ENCODE data around the gene MTCH1. TPM values are rescaled to one million over a fixed set of nuclear protein-coding genes. Genes with fewer than 3 reads are reported as not detected.

The MTCH1 gene
- total RNA-seq, 1 experiment from 2014 or later, result 241 TPM

DNA sequence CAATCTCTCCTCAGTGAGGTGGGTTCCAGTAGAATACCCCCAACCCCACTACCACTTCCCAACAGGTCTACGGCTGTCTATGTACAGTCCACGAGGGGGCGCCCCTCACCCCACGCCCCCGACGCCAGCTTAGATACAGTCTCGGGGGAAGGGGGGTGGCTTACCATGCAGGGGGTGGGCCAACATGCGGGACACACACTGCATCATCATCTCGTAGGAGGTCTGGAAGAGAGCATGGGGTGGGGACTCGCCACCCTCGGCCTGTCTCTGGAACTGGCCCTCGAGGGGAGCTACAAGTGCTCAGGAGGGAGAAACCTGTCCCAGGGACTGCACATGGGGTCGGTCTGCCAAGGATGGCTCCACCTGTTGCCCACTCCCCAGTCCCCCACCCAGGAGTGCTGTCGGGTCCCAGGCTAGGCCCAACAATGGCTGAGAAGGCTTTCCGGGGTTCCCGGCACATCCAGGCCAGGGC, 8.5 kb downstream of the MTCH1 start:
- H3K4me2 ChIP-seq, result no peak overlapping the region
- intact Hi-C loops (cut with micrococcal nuclease; ENCODE audit: unreplicated experiment), result no loop called here
- 0 out of 2 replicates have a peak, but pooled peaks cover 5% of the 10 kb centered on the region for H3F3A ChIP-seq (ENCODE audit: insufficient read depth, low read depth)
- no peaks in the 10 kb centered on the region for H3K9me3 ChIP-seq (ENCODE audit: insufficient read depth, low read depth)
- H3K27me3 ChIP-seq (ENCODE audit: insufficient read depth, low read depth), result no peaks in the 10 kb centered on the region
- H3K36me3 ChIP-seq (ENCODE audit: low read depth), result peaks cover 47% of the 10 kb centered on the region
- 0 out of 2 replicates have a peak, but pooled peaks cover 4% of the 10 kb centered on the region for H3K4me1 ChIP-seq (replicated peaks; ENCODE audit: insufficient read depth)
- no peak overlapping the region for H3K4me3 ChIP-seq
- TF ChIP-seq, protein P1, sequence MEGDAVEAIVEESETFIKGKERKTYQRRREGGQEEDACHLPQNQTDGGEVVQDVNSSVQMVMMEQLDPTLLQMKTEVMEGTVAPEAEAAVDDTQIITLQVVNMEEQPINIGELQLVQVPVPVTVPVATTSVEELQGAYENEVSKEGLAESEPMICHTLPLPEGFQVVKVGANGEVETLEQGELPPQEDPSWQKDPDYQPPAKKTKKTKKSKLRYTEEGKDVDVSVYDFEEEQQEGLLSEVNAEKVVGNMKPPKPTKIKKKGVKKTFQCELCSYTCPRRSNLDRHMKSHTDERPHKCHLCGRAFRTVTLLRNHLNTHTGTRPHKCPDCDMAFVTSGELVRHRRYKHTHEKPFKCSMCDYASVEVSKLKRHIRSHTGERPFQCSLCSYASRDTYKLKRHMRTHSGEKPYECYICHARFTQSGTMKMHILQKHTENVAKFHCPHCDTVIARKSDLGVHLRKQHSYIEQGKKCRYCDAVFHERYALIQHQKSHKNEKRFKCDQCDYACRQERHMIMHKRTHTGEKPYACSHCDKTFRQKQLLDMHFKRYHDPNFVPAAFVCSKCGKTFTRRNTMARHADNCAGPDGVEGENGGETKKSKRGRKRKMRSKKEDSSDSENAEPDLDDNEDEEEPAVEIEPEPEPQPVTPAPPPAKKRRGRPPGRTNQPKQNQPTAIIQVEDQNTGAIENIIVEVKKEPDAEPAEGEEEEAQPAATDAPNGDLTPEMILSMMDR (conservative IDR thresholded peaks at IDR 0.05), result no peak
- TF ChIP-seq EZH2 (IDR thresholded peaks at IDR 0.05; ENCODE audit: low read depth), result no peak
- ChIA-PET POLR2A (ENCODE audit: unreplicated experiment) (no interaction called here), CTCF (interaction anchor here (0.6 kb wide), 1 partner anchor 103 kb away, joined by 3 read pairs; the partner anchor contains the start of gene PPIL1)
- H2AFZ ChIP-seq, result no peak overlapping the region
- DNase-seq, result no peak
- no TSS peak for BruUV-seq (replicated peaks)
- peaks cover 46% of the 10 kb centered on the region for H4K20me1 ChIP-seq (ENCODE audit: insufficient read depth)
- no peaks in the 10 kb centered on the region for H3K9me2 ChIP-seq (ENCODE audit: insufficient read depth)
- peaks cover 43% of the 10 kb centered on the region for H3K79me2 ChIP-seq (ENCODE audit: low read depth)
- H3K27ac ChIP-seq, result no peak overlapping the region

DNA sequence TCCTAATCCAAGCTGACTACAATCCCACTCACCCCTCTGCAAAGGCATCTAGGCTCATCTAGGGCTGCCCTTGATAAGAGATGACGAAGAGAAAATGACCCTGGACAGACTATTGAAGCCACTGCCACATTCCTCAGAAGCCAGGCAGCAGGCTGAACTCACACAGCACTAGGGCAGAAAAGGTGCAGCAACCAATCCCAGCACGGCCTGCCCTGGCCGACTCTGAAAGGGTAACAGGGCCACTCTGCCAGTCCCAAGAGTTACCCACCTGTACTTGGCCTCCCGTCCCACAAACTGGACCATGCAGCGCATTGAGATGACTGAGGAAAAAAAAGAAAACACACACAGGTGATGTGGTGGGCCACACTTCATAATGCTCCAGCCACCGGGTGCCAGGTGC, 9.1 kb downstream of the MTCH1 start:
- TF ChIP-seq, protein P1 (conservative IDR thresholded peaks at IDR 0.05), result no peak
- no peak for TF ChIP-seq EZH2 (IDR thresholded peaks at IDR 0.05; ENCODE audit: low read depth)
- Histone ChIP-seq H3K27me3 (ENCODE audit: insufficient read depth, low read depth) (no peaks in the 10 kb centered on the region), H3K4me1 (replicated peaks; ENCODE audit: insufficient read depth) (0 out of 2 replicates have a peak, but pooled peaks cover 4% of the 10 kb centered on the region), H4K20me1 (ENCODE audit: insufficient read depth) (peaks cover 41% of the 10 kb centered on the region), H3K27ac (no peak overlapping the region), H3K4me2 (no peak overlapping the region), H3K4me3 (no peak overlapping the region), H3F3A (ENCODE audit: insufficient read depth, low read depth) (0 out of 2 replicates have a peak, but pooled peaks cover 5% of the 10 kb centered on the region), H3K36me3 (ENCODE audit: low read depth) (peaks cover 50% of the 10 kb centered on the region), H3K79me2 (ENCODE audit: low read depth) (peaks cover 37% of the 10 kb centered on the region), H3K9me2 (ENCODE audit: insufficient read depth) (no peaks in the 10 kb centered on the region), H2AFZ (no peak overlapping the region), H3K9me3 (ENCODE audit: insufficient read depth, low read depth) (no peaks in the 10 kb centered on the region)
- BruUV-seq (replicated peaks), result no TSS peak
- intact Hi-C loops (cut with micrococcal nuclease; ENCODE audit: unreplicated experiment), result no loop called here
- ChIA-PET POLR2A (ENCODE audit: unreplicated experiment) (no interaction called here), CTCF (interaction anchor here (0.6 kb wide), 1 partner anchor 102 kb away, joined by 3 read pairs; the partner anchor contains the start of gene PPIL1)
- no peak for DNase-seq

DNA sequence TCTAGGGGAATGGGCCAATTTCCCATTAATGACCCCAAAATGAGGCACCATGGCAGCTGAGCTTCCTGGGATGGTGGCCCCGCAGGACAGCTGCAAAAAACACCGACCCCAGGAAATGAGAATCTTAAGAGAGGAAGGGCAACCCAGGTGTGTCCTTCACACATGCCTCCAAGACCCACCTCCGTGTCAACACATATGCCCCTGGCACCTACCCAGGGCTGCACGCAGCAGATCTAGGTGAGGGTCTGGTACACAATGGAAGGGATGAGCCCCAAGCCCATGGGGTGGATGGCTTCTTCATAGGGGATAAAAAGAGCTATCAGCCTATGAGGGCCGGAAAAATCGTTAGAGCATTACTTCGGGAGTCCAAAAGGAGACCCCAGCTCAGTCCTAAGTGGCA, 9.5 kb downstream of the MTCH1 start:
- Histone ChIP-seq H3K79me2 (ENCODE audit: low read depth) (peaks cover 33% of the 10 kb centered on the region), H3K9me2 (ENCODE audit: insufficient read depth) (no peaks in the 10 kb centered on the region), H3F3A (ENCODE audit: insufficient read depth, low read depth) (0 out of 2 replicates have a peak, but pooled peaks cover 5% of the 10 kb centered on the region), H3K4me2 (no peak overlapping the region), H3K4me3 (no peak overlapping the region), H3K4me1 (replicated peaks; ENCODE audit: insufficient read depth) (0 out of 2 replicates have a peak, but pooled peaks cover 4% of the 10 kb centered on the region), H3K27ac (no peak overlapping the region), H4K20me1 (ENCODE audit: insufficient read depth) (peaks cover 36% of the 10 kb centered on the region), H3K27me3 (ENCODE audit: insufficient read depth, low read depth) (no peaks in the 10 kb centered on the region), H2AFZ (no peak overlapping the region), H3K9me3 (ENCODE audit: insufficient read depth, low read depth) (no peaks in the 10 kb centered on the region), H3K36me3 (ENCODE audit: low read depth) (peaks cover 51% of the 10 kb centered on the region)
- intact Hi-C loops (cut with micrococcal nuclease; ENCODE audit: unreplicated experiment), result no loop called here
- ChIA-PET POLR2A (ENCODE audit: unreplicated experiment) (interaction anchor here (0.6 kb wide), 1 partner anchor 8 kb away, joined by 3 read pairs; no protein-coding TSS in a partner anchor), CTCF (no interaction called here)
- TF ChIP-seq, protein P1 (conservative IDR thresholded peaks at IDR 0.05), result no peak
- TF ChIP-seq EZH2 (IDR thresholded peaks at IDR 0.05; ENCODE audit: low read depth), result no peak
- BruUV-seq (replicated peaks), result no TSS peak
- DNase-seq, result no peak
